GM18499 (cell line): Measurements from ENCODE around the gene GINS2.

Experiments used
- ATAC-seq: cut with Tn5 transposase; IDR thresholded peaks from one replicate; pipeline ENCODE4 v1.9.1; 2021; ENCODE audit warnings: moderate number of reproducible peaks; ENCODE audit not compliant: insufficient read depth, unreplicated experiment

The GINS2 gene

GRCh38 chr16:85645021-85645589 lies 43.6 kb downstream of the GINS2 start:
- no peak for ATAC-seq

- ATAC-seq: no peak
These were observed 44.6 kb downstream of the GINS2 start for GRCh38 chr16:85644093-85644712.

- ATAC-seq: no peak
These were observed 45.1 kb downstream of the GINS2 start for GRCh38 chr16:85643631-85644030.

GRCh38 chr16:85642762-85643358 lies 45.9 kb downstream of the GINS2 start:
- ATAC-seq: no peak

DNA sequence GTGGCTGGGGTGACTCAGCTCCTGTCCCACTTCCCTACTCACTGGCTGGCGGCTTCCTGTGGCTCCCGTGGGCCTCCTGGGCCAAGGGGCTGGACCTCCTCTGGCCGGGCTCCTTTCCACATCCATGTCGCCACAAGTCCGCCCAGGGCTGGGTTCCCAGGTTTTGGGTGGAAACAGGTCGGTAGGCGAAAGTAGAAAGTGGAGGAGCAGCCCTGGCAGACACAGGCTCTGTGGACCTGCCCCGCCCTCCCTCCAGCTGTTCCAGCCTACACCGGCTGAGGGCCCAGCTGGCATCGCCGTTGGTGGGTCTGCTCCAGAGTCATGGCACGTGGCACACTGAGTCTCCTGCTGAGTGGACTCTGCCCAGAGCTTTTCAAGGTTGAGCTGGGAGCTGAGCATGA lies 47.0 kb downstream of the GINS2 start:
- ATAC-seq: no peak

DNA sequence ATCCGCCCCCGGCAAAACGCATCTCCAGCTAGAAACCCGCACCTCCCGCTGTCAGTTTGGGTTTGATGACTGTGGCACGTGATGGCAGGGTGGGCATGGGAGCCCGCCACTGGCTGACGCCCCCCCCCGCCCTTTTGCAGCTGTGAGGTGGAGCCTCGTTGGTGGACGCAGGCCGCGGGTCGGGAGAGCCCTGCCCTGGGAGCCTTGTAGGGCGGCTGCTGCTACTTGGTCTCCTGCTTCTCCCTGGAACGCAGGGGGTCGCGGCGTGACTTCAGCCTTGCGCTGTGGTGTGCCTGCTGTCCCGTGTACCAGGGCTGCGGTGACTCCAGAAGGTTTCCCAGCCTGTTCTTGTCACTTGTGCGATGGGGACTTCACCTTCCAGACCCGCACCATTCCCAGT lies 47.4 kb downstream of the GINS2 start:
- no peak for ATAC-seq

DNA sequence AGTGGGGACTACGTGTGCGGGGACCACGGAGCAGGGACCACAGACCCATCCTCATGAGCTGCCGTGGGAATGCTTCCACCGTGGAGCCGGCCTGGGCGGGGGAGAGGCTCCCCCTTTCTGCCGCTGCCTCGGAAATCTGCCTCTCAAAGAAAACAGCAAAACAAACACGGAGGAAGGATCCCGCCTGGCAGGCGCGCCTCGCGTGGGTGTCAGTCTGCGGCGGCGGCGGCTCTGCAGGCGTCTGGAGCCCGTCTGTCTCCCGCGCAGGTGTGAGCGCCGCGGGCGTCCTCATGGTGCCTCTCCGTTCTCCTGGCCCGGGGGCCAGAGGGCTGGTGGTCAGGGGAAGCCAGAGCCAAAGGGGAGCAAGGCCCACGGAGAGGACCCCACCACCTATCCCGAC lies 48.2 kb downstream of the GINS2 start:
- no peak for ATAC-seq

DNA sequence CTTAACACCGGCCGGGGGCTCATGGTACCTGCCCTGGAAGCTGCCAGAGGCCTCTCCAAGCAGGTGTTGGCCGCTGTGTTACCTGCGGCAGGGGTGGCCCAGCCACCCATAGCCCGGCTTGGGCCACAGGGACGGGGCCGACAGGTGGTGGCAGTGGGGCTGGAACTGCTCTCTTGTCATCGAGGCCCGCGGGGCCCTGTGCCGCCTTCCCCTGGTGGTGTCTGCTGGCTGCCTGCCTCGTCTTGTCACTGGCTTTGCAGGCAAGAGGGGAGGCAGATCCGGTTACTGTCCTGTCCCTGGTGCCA lies 48.5 kb downstream of the GINS2 start:
- no peak for ATAC-seq

DNA sequence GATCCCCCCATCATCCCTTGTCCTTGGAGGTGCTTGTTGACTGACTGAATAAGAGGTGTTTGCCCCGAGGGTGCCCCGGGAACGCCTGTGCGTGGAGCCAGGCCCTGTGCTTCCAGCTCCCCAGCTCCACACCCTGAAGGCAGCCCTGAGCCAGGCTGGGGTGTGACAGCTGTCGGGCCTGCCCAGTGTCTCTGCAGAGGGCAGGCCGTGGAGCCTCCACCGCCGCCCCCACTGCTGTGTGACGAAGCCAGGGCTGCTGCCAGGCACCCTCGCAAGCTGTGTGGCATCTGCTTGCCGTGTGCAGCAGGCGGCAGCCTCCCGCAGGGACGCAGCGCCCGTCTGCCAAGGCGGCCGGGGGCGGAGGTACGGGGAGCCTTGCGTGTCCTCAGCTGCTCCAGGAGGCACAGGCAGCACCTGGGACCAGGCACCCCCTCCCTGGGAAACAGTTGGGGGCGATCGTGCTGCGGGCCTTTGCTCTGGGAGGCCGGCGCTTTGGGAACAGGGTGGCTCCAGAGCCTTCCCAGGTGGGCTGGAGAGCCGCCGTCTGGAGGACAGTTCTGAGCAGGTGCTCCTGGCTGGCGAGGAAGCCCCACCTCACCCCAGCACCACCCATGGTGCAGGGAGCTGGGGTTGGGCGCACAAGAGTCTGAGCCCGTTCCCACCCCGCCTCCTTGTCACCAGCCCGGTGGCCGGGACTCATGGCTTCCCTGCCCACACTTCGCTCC lies 49.1 kb downstream of the GINS2 start:
- ATAC-seq: no peak

GRCh38 chr16:85638695-85639409 lies 49.9 kb downstream of the GINS2 start:
- ATAC-seq: no peak

DNA sequence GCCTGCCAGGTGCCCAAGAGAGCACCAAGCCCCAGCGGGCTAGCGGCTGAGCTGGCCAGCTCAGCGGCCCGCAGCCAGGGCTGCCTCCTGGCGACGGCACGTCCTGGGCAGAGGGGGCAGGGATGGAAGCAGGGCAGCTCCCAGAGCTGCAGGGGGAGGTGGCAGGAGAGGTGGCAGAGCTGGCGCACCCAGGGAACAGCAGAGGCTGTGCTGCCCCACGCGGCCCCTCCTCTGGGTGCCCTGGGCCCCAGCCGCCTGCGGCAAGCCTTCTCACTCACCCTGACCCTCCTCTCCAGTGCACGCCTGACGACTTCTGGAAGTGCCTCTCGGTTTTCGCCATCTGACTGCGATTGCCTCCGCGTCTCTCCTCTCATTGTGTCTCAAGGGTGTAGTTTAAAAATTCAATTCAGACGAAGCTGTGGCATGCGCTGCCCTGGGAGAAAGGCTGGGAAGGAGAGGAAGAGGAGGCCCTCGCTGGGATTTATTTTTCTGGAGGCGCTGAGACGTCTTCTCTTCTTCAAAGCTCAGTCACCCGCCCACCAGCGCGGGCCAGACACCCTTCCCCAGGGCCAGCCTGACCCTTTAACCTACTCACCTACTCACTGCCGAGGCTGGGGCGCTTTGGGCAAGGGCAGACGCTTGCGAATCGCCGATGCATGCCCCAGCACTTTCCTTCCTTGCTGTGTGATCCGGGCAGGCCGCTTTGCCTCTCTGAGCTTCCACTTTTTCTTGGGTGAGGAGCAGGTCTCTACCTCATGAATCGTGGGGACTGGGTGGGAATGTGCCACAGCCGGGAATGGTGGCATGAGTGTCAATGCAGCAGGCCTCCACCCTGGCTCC lies 50.7 kb downstream of the GINS2 start:
- ATAC-seq: no peak

DNA sequence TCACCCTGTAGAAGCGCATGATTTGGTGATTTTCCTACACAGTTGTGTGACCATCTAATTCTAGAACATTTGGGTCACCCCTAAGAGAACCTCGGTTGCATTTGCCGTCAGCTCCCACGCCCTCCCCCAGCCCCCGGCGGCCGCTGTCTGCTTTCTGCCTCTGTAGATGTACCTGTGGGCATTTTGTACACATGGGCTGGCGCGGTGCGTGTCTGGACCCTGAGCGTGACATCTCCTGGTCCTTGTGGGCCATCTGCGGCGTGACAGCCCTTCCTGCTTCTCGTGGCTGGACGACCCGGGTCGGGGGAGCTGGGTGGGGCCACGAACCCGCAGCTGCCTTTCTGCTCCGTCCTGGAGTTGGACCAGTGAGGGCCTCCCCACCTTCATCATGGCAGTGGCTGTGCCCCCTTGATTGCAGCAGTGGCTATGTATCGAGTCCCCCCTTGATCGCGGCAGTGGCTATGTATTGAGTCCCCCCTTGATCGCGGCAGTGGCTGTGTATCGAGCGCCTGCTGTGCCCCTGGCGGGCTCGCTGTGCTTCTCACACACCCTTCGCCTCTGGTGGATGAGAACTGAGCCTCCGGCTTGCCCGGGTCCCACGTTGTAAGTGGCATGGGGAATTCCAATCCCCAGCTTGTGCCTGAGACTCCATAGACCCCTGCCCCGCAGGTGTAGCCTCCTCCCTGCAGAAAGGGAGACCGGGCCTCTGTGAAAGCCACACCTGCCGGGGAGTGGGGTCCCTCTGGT lies 51.5 kb downstream of the GINS2 start:
- no peak for ATAC-seq

DNA sequence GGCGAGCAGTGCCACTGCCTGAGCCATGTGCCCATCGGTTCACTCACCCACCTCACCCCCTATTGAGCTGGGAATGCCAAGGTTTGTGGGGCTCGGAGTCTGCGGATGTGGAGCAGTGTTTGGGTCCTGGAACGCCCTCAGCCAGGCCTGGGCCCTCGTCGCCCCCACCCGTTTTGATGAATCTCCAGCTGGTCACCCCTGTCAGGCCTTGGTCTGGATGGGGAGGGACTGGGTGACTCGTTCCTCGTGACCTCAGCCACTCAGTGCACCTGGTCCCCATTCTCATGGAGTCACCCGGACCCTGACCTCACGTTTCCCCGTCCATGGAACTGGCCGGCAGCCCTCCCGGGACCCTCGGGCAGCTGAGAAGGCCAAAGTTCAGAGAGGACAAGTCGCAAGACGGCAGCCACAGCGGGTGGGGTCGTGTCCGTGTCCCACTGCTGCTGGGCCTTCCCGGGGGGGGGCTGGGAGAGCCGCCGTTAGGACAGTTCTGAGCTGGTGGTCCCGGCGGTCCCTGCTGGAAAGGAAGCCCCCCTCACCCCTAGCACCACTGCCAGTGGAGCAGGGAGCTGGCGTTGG lies 52.4 kb downstream of the GINS2 start:
- ATAC-seq: no peak

DNA sequence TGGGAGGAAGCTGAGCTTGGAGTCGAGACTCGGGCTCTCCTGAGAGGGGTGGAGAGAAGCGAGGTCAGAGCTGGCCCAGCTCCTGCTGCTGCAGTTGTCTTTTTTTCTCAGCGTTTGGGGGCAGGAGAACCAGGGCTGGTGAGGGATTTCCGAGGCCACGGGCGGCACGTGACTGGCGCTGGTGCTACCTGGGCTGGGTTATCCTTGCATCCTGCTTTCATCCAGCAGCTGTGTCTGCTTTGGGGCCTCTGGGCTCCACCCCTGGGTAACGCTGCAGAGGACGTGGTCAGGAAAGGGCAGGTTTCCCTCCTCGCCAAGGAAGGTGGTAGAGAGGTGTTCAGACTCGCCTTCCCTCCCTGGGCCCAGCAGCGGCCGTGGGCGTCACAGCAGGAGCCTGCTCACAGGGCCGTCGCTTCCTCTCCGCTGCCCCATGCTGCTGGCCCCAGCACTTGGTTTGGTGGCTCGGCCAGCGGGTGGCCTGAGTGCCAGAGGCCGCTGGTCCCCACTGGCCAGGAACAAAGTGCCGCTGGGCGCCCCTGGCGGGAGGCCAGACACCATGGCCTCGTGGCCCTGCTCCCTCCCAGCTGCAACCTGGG lies 53.1 kb downstream of the GINS2 start:
- ATAC-seq: no peak

DNA sequence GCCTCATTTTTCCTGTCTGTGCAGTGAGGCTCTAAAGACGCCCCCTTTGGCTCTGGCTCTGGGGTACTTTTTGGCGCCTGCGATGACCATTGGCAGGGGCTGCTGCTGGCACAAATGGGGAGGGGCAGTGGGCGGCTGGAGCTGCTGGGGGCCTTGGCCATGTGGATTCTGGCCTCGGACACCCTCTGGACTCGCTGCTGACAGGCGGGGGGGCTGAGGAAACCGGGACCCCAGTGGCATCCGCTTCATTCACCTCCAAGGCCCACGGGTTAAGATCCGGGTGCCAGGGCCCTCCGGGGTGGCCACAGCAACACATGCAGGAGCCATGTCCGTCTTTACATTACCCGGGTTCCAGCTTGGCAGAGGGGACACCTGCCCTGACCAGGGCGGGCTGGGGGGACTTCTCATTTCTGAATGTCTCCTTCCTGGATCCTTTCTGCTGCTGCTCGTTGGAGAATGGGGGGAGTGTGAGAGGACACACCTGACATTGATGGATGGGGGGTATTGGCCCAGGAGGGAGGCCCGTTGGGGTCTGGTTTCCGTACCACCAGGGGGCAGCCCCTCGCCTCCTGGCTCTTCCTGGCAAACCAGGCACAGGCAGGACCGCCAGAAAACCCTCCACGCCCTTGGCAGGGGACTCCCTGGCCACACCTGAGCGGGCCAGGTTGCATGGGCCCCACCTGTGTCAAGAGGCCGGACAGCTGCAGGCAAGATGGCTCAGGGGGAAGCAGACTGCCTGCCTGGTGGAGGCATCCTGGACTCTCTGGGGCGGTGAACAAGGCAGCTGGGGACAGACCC lies 53.8 kb downstream of the GINS2 start:
- no peak for ATAC-seq

DNA sequence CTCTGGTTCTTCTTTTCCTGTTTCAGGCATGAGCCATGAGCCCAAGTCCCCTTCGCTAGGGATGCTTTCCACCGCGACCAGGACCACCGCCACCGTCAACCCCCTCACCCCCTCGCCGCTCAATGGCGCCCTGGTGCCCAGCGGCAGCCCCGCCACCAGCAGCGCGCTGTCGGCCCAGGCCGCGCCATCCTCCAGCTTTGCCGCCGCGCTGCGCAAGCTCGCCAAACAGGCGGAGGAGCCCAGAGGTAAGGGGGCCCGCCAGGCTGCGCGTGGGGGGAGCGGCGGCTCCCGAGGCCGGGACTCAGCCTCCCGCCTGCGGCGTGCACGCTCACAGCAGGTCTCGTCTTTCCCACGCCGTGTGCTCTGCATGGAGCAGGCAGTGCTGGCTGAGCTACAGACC lies 54.9 kb downstream of the GINS2 start:
- ATAC-seq: no peak

- no peak for ATAC-seq
These were observed 55.4 kb downstream of the GINS2 start for GRCh38 chr16:85633438-85633743.
